GM19452 (cell line): Measurements from ENCODE around the gene DOCK11.
"Not testable (repeated sequence)": the region's sequence is repeated elsewhere in the genome, so short reads cannot be mapped to it uniquely, and the experiment has no call there.

ENCODE experiments used
- ATAC-seq: cut with Tn5 transposase; IDR thresholded peaks from one replicate; pipeline ENCODE4 v1.9.1; 2021; ENCODE audit not compliant: unreplicated experiment

Gene DOCK11

GRCh38 chrX:118566359-118566758, 70.7 kb downstream of the DOCK11 start:
- ATAC-seq = no peak

- ATAC-seq = no peak
Observed at GRCh38 chrX:118569676-118570075, 74.1 kb downstream of the DOCK11 start.

GRCh38 chrX:118570209-118570608, 74.6 kb downstream of the DOCK11 start:
- no peak for ATAC-seq

GRCh38 chrX:118571836-118572235, 76.2 kb downstream of the DOCK11 start:
- ATAC-seq = no peak

- no peak for ATAC-seq
Observed at GRCh38 chrX:118574666-118575065, 79.1 kb downstream of the DOCK11 start.

GRCh38 chrX:118577041-118577440, 81.4 kb downstream of the DOCK11 start:
- no peak for ATAC-seq

GRCh38 chrX:118579417-118579816, 83.8 kb downstream of the DOCK11 start:
- no peak for ATAC-seq

- ATAC-seq = not testable (repeated sequence)
Observed at GRCh38 chrX:118582926-118583325, 87.3 kb downstream of the DOCK11 start.

GRCh38 chrX:118583781-118584180, 88.2 kb downstream of the DOCK11 start:
- no peak for ATAC-seq

GRCh38 chrX:118585296-118585695, 89.7 kb downstream of the DOCK11 start:
- ATAC-seq = no peak

GRCh38 chrX:118586206-118586605, 90.6 kb downstream of the DOCK11 start:
- not testable (repeated sequence) for ATAC-seq

- ATAC-seq = no peak
Observed at GRCh38 chrX:118588715-118589114, 93.1 kb downstream of the DOCK11 start.

GRCh38 chrX:118589227-118589626, 93.6 kb downstream of the DOCK11 start:
- no peak for ATAC-seq

GRCh38 chrX:118593407-118593806, 97.8 kb downstream of the DOCK11 start:
- no peak for ATAC-seq

- no peak for ATAC-seq
Observed at GRCh38 chrX:118594697-118595420, 99.2 kb downstream of the DOCK11 start.

GRCh38 chrX:118595501-118596042, 100.0 kb downstream of the DOCK11 start:
- no peak for ATAC-seq

GRCh38 chrX:118596390-118596789, 100.8 kb downstream of the DOCK11 start:
- no peak for ATAC-seq

- ATAC-seq = no peak
Observed at GRCh38 chrX:118603981-118604380, 108.4 kb downstream of the DOCK11 start.

- no peak for ATAC-seq
Observed at GRCh38 chrX:118612290-118612689, 116.7 kb downstream of the DOCK11 start.

- no peak for ATAC-seq
Observed at GRCh38 chrX:118614150-118614549, 118.5 kb downstream of the DOCK11 start.

GRCh38 chrX:118615141-118615540, 119.5 kb downstream of the DOCK11 start:
- no peak for ATAC-seq

- no peak for ATAC-seq
Observed at GRCh38 chrX:118621081-118621759, 125.6 kb downstream of the DOCK11 start.
